NOMO-1 (cell line): ENCODE data around the gene RAB15.

Experiments
- DNase-seq, 2 experiments: peaks; one replicate each; lab custom pipeline; 2025; ENCODE audit not compliant: unreplicated experiment in 2 of 2; lab: John Stamatoyannopoulos, UW

The RAB15 gene

DNA sequence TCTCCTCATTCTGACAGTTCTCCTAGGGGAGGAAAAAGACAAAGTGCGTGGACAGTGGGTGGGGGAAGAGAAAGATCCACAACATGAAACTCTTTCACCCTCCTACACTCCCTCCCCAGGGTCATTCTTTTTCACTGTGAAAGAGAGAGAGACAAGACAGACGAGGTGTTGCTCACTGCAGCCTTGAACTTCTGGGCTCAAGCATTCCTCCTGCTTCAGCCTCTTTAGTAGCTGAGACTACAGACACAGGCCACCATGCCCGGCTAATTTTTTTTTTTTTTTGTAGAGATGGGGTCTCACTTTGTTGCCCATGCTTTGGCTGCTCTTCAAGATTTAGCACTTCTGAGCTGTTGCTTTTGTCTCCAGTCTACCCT lies 32.3 kb downstream of the RAB15 start:
- no peak for DNase-seq

DNA sequence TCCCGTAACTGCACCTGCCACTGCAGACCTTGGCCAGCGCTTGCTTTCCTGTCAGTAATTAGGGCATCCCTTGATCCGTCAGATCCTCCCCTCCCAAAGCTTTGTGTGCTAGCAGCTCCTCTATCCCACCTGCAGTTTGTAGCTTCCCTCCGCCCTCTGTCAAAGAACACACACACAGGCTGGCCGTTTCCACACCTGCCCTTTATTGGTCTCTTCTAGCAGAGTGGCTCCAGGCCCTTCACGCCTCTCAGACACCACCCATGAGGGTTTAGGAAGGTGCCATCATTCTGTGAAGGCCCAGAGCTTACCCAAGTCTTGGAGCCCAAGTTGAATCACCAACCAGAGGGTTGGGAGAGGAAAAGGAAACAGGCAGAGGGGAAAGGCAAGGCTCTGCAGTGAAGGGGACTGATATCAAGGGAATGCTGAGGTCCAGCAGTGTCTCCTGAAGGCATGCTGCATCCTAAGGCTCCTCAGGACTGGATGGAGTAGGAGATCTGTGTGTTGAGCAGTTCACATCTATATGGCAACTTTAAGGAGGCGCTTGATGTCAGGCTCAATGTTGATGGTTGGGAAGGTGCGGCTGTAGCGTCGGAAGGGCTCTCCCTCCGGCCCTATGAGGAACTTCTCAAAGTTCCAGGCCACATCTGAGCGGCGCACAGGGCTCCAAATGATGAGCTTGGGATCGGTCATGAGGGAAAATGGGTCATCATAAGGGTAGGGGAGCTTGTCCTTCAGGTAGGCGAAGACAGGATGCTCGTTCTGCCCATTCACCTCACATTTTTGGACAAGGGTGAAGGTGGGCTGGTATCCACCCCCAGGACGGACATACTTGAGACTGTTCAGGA lies 32.9 kb downstream of the RAB15 start:
- DNase-seq, result no peak

DNA sequence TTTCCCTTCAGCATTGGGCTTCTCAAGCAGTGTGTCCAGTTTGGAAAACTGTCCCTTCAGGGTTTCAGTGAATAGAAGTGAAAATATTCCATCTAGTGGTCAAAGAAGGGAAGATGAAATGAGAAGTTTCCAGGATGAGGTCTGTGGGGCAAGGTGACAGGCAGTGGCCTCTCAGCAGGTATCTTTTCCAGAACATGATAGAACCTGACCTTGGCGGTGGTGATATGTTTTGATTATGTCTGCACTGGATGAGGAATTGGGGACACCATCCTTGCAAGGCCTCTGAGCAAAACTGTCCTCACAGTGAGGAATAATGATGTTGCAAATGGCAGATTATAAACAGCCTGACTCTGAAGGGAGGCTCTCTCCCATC lies 34.3 kb downstream of the RAB15 start:
- DNase-seq, result no peak

DNA sequence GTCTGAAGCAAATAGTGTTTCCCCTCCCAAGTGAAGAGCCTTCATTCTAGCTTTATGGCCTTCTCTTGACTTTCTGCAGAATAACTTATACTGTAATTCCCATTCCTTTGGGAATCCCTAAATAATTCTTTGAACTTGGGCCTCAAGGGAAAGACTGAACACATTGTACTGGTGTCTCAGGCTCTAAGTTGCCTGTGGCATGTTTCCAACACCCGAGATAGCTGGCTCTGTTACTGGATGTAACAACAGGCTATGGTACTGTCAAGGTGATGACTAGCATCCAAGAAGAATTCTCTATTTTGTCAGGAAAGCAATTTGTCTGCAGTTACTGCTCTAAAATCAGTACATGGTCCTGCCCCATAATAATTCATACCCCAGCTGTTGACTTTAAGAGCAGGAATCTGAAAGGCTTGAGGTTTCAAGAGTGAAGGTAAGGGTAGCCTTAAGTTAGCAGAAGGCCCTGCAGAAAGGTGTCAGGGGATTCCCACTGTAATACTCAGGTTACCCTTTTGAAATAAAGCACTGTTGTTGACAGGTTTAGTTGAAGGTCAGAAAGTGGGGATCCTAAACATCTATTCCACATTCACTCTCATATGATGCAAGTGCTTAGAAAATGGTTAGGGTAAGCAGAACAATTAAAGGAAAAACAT lies 34.8 kb downstream of the RAB15 start:
- no peak for DNase-seq

DNA sequence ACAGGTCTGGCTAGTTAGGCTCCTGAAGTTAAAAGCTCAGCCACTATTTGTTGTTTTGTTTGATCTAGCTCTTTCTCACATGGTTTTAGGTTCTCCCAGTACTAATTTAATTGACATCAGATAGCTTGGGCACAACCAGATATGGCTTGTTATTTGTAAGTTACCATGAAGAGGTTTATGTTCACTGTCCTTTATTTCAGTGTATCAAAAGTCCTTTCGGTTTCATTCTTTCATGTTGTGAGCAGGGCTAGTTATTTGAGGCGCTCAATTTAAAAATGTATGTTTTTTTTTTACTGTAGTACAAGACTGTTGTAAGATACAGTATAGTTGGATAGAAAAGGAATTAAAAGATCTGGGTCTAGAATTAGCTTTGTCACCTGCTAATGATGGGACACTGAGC lies 36.6 kb downstream of the RAB15 start:
- DNase-seq, result no peak

DNA sequence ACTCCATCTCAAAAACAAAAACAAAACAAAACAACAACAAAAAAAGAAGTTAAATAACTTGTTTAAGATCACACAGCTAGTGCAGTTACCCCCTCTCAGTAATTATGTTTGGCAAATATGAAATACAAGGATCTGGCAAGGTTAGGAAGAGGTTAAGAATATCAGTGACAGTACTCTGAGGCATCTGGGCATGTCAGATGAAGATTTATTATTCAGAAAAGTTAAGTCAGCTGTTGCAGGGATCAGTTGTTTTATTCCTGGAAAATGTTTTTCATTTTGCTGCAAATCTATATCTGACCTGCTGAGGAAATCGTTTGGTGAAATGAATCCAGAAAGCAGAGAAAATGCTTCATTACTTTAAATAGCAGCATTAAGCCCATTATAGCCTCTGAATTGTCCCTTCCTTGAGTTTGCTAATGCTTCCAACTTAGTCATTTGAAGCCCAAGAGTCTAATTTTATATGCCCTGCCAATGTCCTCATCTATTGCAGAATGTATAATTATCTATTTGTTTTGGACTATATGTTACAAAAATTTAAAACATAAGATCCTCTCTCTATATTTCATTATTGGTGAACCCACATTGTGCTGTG lies 37.7 kb downstream of the RAB15 start:
- no peak for DNase-seq

DNA sequence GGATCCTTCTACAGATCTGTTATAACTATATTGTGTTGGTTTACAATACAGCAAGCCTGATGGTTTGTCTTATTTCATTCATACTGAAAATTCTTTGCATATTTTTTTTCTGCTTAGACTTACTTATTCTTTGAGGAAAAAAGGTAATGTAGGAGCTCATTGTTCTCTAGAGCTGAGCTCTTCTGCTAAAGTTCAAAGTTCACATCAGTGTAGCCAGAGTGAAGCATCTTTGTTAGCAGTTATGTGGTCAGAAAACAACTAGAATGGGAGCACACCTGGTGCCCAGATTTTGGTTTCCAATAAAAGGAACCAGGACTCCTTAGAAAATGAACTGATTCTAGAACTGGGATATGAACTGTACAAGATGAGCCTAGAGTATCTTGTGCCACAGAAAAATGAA lies 39.9 kb downstream of the RAB15 start:
- no peak for DNase-seq

DNA sequence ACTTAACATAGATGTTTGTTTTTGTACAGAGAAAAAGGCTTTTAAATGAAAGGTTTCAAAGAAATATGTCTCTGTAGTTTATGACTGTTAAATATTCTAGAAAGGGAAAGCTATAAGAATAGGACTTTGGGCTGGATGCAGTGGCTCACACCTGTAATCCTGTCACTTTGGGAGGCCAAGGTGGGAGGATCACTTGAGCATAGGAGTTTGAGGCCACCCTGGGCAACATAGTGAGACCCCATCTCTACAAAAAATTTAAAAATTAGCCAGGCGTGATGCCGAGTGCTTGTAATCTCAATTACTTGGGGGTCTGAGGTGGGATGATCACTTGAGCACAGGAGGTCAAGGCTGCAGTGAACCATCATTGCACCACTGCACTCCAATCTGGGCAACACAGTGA lies 41.0 kb downstream of the RAB15 start:
- no peak for DNase-seq

DNA sequence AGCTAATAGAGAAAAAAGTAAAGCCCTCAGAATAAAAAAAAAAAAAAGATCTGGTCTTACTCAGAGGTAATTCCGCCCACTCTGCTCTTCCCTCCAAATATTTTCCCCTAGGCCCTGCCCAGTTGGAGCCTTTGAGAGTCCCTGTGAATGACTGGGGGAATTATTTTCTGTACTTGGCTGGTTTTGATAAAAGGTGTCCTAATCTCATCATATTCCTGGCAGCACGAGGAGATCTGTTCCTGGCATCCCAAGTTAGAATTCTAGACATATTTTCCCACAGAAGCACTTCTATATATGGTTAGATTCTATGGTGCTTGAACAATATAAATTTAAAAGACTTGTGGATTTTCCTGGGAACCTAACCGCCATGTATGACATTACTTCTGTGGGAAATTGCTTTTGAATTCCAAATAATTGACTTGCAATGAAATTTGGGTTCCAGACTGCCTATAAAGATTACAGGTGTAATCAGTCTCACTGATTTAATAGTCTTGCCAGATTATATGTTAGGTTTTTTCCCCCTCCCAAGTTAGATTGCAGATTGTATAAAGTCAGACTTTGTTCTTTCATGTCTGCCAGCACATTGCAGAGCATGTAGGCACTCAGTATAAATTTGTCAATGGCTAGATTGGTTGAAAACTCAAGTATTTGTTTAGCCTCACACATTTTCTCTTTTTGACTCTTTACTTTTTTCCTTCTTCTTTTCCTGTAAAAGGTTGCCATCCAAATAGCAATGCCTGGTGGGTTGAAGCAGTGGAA lies 41.9 kb downstream of the RAB15 start:
- no peak for DNase-seq

DNA sequence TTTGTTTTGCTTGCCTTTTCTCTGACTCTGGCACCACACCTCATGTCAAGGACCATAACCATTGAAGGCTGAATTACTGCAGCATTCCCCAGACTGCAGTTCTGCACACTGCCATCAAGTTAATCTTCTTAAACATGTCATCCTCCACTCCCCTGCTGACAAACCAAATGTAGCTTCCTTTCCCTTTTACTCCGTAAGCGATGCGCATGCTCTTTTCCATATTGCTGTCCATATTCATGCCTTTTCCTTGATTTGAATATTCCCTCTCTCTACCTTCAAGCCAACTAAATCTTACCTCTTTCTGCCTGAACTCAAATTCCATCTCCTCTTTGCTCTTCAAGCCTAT lies 43.1 kb downstream of the RAB15 start:
- DNase-seq, result no peak

DNA sequence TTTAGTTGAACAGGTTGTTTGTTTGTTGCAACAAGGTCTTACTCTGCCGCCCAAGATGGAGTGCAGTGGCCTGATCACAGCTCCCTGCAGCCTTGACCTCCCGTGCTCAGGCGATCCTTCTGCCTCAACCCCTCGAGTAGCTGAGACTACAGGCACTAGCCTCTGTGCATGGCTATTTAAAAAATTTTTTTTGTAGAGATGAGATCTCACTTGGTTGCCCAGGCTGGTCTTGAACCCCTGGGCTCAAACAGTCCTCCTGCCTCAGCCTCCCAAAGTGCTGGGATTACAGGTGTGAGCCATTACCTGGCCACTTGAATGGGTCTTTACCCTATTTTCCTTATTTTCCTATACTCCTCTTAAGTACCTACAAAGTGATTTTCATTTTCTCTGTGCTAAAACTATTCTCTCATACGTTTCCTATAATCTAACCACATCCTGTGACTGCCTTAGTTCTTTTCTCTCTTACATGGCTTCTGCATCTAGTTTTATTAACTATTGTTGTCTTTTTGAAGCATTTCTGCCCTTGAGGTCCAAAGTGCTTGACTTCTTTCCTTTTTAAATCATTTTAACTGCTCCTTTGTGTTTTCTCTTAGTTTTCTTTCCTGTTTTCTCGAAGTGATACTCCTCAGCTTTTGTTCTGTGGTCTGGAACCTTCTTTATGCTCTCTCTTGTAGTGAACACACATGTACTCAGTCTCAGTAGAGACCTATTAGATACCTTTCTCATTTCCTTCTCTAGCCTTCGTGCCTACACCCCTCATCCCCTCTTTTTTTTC lies 43.7 kb downstream of the RAB15 start:
- DNase-seq, result no peak

DNA sequence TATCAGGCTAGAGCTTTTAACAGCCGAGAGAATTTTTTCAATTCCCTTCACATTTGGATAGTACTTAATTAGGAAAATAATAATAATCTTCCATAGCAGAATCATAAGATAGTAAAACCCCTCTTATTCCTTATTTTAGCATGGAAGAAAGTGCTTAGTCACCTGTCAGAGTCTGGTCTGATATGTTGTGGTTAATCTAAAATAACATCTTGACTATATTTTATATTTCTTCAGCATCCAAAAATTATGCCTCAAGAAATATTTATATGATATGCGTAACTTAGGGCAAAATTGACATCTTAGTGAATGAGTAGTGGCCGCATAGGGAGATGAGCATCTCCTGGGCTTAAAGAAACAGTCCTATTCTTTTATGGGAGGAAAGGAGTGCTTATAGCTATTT lies 45.1 kb downstream of the RAB15 start:
- no peak for DNase-seq

DNA sequence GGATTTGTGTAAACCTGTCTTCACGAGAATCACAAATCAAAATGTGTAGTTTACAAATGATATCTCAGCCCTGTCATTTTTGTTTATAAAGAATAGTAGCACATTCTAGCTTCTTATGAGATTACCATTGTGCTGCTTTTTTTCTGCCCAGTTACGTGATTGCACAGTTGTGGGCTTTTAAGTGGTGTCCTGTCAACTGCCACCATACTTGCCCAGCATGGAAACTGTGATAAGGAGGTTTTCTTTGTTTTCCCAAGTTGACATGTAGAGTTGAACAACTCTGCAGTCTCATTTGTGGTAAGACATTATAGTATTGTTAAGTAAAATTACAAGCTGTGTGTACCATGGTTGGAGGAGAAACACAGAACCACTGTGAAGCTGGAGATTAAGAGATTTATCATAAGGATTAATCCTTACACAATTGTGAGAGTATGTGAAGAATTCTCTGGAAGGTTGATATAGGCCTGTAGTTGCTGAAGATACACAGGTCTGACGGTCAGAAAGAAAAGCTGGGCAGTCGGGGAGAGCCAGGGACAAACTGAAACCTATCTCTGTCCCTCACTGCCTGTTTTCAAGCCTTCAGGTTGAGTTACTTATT lies 45.6 kb downstream of the RAB15 start:
- no peak for DNase-seq

DNA sequence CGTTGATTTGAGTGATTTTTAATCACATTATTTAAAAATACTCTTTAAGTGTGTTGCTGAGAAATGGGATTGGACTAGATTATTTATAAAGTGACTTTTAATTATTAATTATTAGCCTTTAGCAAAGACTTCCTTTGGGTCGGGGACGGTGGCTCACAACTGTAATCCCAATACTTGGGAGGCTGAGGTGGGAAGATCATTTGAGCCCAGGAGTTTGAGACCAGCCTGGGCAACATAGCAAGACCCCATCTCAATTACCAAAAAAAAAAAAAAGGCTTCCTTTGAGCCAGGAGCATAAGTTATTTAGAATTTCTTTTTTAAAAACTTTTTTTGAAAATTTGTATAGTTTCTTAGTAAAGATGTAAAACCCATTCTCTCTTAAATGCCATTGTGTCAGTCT lies 49.1 kb downstream of the RAB15 start:
- no peak for DNase-seq

DNA sequence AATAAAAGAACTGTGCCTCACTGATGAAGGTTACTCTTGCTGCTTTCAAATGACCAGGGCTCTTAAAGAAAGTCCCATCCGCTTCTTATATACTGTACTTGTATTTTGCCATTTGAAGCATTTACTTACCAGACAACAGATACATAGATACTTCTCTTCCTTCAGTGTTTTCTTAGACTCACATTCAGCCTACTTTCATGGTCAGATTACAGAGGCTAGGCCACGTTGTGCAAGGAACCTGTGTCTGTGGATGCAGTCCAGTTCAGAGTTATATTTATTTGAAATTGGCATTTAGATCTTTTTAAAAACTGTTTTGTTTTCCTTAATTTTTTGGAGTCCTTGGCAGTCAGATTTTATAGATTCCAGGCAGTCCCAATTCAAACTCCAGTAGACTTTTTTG lies 51.7 kb downstream of the RAB15 start:
- no peak for DNase-seq

DNA sequence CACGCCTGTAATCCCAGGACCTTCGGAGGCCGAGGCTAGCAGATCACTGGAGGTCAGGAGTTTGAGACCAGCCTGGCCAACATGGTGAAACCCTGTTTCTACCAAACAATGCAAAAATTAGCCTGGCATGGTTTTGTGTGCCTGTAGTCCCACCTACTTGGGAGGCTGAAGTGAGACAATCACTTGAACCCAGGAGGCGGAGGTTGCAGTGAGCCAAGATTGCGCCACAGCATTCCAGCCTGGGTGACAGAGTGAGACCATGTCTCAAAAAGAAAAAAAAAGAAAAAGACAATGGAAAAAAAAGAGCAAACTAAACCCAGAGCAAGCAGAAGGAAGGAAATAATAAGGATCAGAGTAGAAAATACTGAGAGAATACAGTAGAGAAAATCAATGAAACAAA lies 52.5 kb downstream of the RAB15 start:
- DNase-seq, result no peak

DNA sequence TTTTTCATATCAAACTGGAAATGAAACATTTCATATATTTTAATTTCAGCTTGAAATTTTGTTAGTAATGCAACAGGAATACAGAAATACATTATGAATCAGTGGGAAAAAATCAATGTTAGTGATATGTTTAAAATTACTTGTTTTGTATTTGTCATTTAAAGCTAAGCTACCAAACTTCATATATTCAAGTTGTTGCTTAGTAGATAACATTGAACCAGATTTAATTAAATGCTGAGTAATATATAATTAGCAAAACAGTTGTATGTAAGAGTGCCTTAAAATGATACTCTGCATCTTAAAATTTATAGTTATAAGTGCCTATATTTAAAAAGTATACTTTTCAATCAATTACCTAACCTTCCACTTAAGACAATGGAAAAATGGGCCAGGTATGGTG lies 52.9 kb downstream of the RAB15 start:
- no peak for DNase-seq

DNA sequence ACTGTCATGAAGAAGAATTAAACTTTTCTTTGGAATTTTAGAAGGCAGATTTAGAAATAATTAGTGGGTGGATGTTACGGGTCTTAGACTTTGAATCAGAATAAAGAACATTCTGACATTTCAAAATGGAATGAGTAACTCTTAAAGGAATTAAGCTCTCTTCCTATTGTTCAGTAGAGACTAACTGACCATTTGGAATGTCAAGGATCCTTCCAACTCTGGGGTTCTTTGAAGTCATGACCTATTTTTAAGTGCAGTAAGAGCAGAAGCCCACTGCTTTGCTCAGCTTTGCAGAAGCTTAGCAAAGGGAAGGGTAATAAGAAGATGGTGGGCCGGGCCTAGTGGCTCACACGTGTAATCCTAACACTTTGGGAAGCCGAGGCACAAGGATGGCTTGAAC lies 53.9 kb downstream of the RAB15 start:
- no peak for DNase-seq

DNA sequence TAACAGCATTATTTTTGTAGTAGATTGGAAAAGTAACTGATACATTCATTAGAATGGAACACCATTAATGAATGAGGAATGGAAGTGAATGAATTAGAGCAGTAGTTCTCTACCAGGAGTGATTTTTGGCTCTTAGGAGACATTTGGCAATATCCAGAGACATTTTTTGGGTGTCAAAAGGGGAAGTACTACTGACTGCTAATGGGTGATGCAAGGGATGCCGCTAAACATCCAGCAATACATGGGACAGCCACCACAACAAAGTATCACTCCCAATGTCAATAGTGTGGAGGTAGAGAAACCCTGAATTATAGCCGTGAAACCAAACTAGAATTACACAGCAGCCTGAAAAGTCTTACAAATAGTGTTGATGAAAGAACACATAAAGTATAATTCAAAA lies 56.3 kb downstream of the RAB15 start:
- DNase-seq, result peak; percentile 28 to 56

DNA sequence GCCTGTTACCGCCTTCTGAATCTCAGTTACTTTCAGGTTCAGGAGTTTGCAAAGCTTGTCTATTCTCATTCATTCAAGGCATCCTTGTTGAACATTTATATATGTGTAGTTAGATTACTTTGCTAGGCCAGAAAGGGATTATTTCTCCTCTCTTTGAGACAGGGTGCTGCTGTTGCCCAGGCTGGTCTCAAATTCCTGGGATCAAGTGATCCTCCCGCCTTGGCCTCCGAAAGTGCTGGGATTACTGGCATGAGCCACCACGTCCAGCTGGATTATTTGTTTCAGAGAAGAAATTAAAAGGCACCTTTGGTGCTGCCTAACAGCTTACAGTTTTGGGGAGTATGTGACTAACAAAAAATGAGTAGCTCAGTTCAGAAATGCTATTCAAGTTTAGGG lies 57.1 kb downstream of the RAB15 start:
- no peak for DNase-seq
